H9 (cell line): ENCODE measurements around the gene ETFDH. TPM values are rescaled to one million over a fixed set of nuclear protein-coding genes. Genes with fewer than 3 reads are reported as not detected.

Source experiments
- DNase-seq: peaks from one replicate; pipeline ENCODE4 v3.0.0-alpha.2; 2017
- H2AFZ ChIP-seq: one replicate; pipeline ENCODE4 v1.6.1; 2013; ENCODE audit warnings: mild to moderate bottlenecking, low read length, control low read depth, moderate library complexity
- H2AK5ac ChIP-seq: 2 replicates; pipeline ENCODE4 v1.6.1; 2013; ENCODE audit warnings: low read length, control low read depth, mixed read lengths; ENCODE audit not compliant: insufficient read length
- H2BK120ac ChIP-seq: one replicate; pipeline ENCODE4 v1.6.1; 2013; ENCODE audit warnings: low read depth, mild to moderate bottlenecking, low read length, control low read depth, inconsistent platforms; ENCODE audit not compliant: poor library complexity, severe bottlenecking
- H2BK12ac ChIP-seq: 2 replicates; pipeline ENCODE4 v1.6.1; 2013; ENCODE audit warnings: low read length, control low read depth, mixed read lengths, low read depth; ENCODE audit not compliant: insufficient read length
- H2BK15ac ChIP-seq: 2 replicates; pipeline ENCODE4 v1.6.1; 2013; ENCODE audit warnings: low read depth, low read length, control low read depth
- H2BK20ac ChIP-seq: one replicate; pipeline ENCODE4 v1.6.1; 2013; ENCODE audit warnings: low read depth, mild to moderate bottlenecking, low read length, control low read depth, inconsistent platforms; ENCODE audit not compliant: poor library complexity, severe bottlenecking
- H2BK5ac ChIP-seq: 2 replicates; pipeline ENCODE4 v1.6.1; 2013; ENCODE audit warnings: low read length, control low read depth, mixed read lengths; ENCODE audit not compliant: insufficient read length
- H3K14ac ChIP-seq: 2 replicates; pipeline ENCODE4 v1.6.1; 2013; ENCODE audit warnings: low read length, control low read depth; ENCODE audit not compliant: insufficient read depth
- H3K18ac ChIP-seq: 2 replicates; pipeline ENCODE4 v1.6.1; 2013; ENCODE audit warnings: low read depth, mild to moderate bottlenecking, mixed read lengths, low read length, control low read depth; ENCODE audit not compliant: insufficient read length
- H3K23ac ChIP-seq: 2 replicates; pipeline ENCODE4 v1.6.1; 2013; ENCODE audit warnings: low read length, control low read depth, mixed read lengths, low read depth; ENCODE audit not compliant: insufficient read length
- H3K23me2 ChIP-seq: 2 replicates; pipeline ENCODE4 v1.6.1; 2013; ENCODE audit warnings: low read depth, mild to moderate bottlenecking, mixed read lengths, low read length, control low read depth; ENCODE audit not compliant: insufficient read length, poor library complexity, severe bottlenecking
- H3K27ac ChIP-seq: 2 replicates; pipeline ENCODE4 v1.5.1; 2013; ENCODE audit warnings: low read length, control low read depth, mixed read lengths, low read depth; ENCODE audit not compliant: insufficient read length
- H3K27me3 ChIP-seq: 2 replicates; pipeline ENCODE4 v1.6.1; 2013; ENCODE audit warnings: low read length, control low read depth, inconsistent platforms; ENCODE audit not compliant: insufficient read depth
- H3K4ac ChIP-seq: 2 replicates; pipeline ENCODE4 v1.6.1; 2013; ENCODE audit warnings: low read depth, mild to moderate bottlenecking, control low read depth, inconsistent platforms, low read length, moderate library complexity
- H3K4me1 ChIP-seq: 2 replicates; pipeline ENCODE4 v1.6.1; 2013; ENCODE audit warnings: low read length, control low read depth, inconsistent platforms; ENCODE audit not compliant: insufficient read depth
- H3K4me2 ChIP-seq: 2 replicates; pipeline ENCODE4 v1.6.1; 2013; ENCODE audit warnings: low read length, control low read depth, mixed read lengths; ENCODE audit not compliant: insufficient read length, insufficient read depth
- H3K56ac ChIP-seq: 2 replicates; pipeline ENCODE4 v1.6.1; 2013; ENCODE audit warnings: low read depth, mild to moderate bottlenecking, mixed read lengths, low read length, control low read depth; ENCODE audit not compliant: insufficient read length
- H3K79me1 ChIP-seq: 2 replicates; pipeline ENCODE4 v1.6.1; 2013; ENCODE audit warnings: low read depth, mild to moderate bottlenecking, moderate library complexity, low read length, control low read depth, inconsistent platforms; ENCODE audit not compliant: insufficient read depth, poor library complexity, severe bottlenecking
- H3K79me2 ChIP-seq: 2 replicates; pipeline ENCODE4 v1.6.1; 2013; ENCODE audit warnings: low read length, control low read depth, inconsistent platforms; ENCODE audit not compliant: insufficient read depth
- H3K9ac ChIP-seq: 2 replicates; pipeline ENCODE4 v1.6.1; 2013; ENCODE audit warnings: low read length, control low read depth, mixed read lengths; ENCODE audit not compliant: insufficient read length; ENCODE audit errors: extremely low read depth
- H3K9me3 ChIP-seq: one replicate; pipeline ENCODE4 v1.6.1; 2013; ENCODE audit warnings: low read depth, low read length, inconsistent platforms; ENCODE audit not compliant: control insufficient read depth
- H3T11ph ChIP-seq: one replicate; pipeline ENCODE4 v1.6.1; 2013; ENCODE audit warnings: mild to moderate bottlenecking, low read length, control low read depth, inconsistent platforms
- H4K20me1 ChIP-seq: one replicate; pipeline ENCODE4 v1.6.1; 2013; ENCODE audit not compliant: control insufficient read depth, insufficient read length, insufficient read depth
- H4K5ac ChIP-seq: 2 replicates; pipeline ENCODE4 v1.6.1; 2013; ENCODE audit warnings: low read depth, mild to moderate bottlenecking, mixed read lengths, low read length, control low read depth; ENCODE audit not compliant: insufficient read length
- H4K8ac ChIP-seq: replicated peaks from 2 replicates; pipeline ENCODE4 v1.6.1; 2013; ENCODE audit warnings: low read length, control low read depth, mixed read lengths, low read depth; ENCODE audit not compliant: insufficient read length
- H4K91ac ChIP-seq: 2 replicates; pipeline ENCODE4 v1.6.1; 2013; ENCODE audit warnings: low read depth, mild to moderate bottlenecking, moderate library complexity, mixed read lengths, low read length, control low read depth; ENCODE audit not compliant: insufficient read length
- H3K27ac Mint-ChIP-seq, 3 experiments: 2 replicates in 2 of 3; 3 replicates in 1 of 3; pipeline ENCODE4 v1.8.0; 2020 to 2021; ENCODE audit warnings: mixed read lengths in 3 of 3, mild to moderate bottlenecking in 1 of 3, moderate library complexity in 1 of 3
- H3K27me3 Mint-ChIP-seq: 2 replicates; pipeline ENCODE4 v1.8.0; 2021; ENCODE audit warnings: low read depth, mild to moderate bottlenecking, moderate library complexity, mixed read lengths
- H3K36me3 Mint-ChIP-seq, 3 experiments: 2 replicates in 2 of 3; 3 replicates in 1 of 3; pipeline ENCODE4 v1.8.0; 2020 to 2021; ENCODE audit warnings: low read depth in 3 of 3, mixed read lengths in 3 of 3; ENCODE audit not compliant: insufficient read depth in 1 of 3
- H3K4me1 Mint-ChIP-seq, 2 experiments: 2 replicates each; pipeline ENCODE4 v1.8.0; 2020; ENCODE audit warnings: mixed read lengths in 2 of 2
- H3K4me3 Mint-ChIP-seq, 2 experiments: 2 replicates in 1 of 2; 3 replicates in 1 of 2; pipeline ENCODE4 v1.8.0; 2020 to 2021; ENCODE audit warnings: mild to moderate bottlenecking in 2 of 2, mixed read lengths in 2 of 2, moderate library complexity in 1 of 2
- H3K9me3 Mint-ChIP-seq, 2 experiments: 2 replicates in 1 of 2; 3 replicates in 1 of 2; pipeline ENCODE4 v1.8.0; 2020; ENCODE audit warnings: mild to moderate bottlenecking in 2 of 2, mixed read lengths in 2 of 2, moderate library complexity in 1 of 2
- CTCF ChIP-seq: fragments of 200-600 bp; sonication (generic); conservative IDR thresholded peaks from 3 replicates; pipeline ENCODE4 v1.8.0; 2021; ENCODE audit warnings: antibody characterized with exemption, mild to moderate bottlenecking
- whole genome bisulfite sequencing: extraction: QIAGEN DNeasy Blood & Tissue Kit; methylation state at CpG from one replicate; pipeline ENCODE4 v1.1.7; 2013; ENCODE audit warnings: missing lambda C conversion rate, low lambda C conversion rate, mixed read lengths; ENCODE audit not compliant: insufficient read length; ENCODE audit errors: extremely low coverage; 5-methylcytosine and 5-hydroxymethylcytosine counted together
- total RNA-seq: library from RNA; stranded (reverse); gene quantifications from 2 replicates; pipeline ENCODE4 v1.2.1, GENCODE V29; 2021

The ETFDH gene
- total RNA-seq, 1 experiment from 2014 or later = 12.8 TPM

DNA sequence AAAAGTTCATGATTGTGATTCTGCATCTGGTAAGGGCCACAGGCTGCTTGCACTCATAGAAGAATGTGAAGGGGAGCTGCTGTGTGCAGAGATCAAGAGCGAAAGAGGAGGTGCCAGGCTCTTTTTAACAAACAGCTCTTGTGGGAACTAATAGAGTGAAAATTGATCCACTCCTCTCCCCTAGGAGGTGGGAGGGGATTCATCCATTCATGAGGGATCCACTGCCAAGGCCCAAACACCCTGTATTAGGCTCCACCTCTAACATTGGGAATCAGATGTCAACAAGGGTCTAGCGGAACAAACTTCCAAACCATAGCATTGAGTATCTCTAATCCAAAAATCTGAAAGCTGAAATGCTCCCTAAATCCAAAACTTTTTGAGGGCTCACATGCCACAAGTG, 67.5 kb downstream of the ETFDH start:
- no peaks in the 10 kb centered on the region for H3K79me2 ChIP-seq
- no peak overlapping the region for H2BK12ac ChIP-seq
- H3K4ac ChIP-seq = no peak overlapping the region
- H3K23ac ChIP-seq = no peak overlapping the region
- no peak overlapping the region for H4K8ac ChIP-seq
- H3K27ac Mint-ChIP-seq = no peak overlapping the region
- H4K91ac ChIP-seq = no peak overlapping the region
- H4K20me1 ChIP-seq = no peaks in the 10 kb centered on the region
- no peak overlapping the region for H3K27ac ChIP-seq
- H3K4me1 Mint-ChIP-seq = peaks cover 0 to 3% of the 10 kb centered on the region in 2 experiments; a peak in 2 of 4 replicates
- no peak overlapping the region for H2AFZ ChIP-seq
- no peaks in the 10 kb centered on the region for H3K9me3 ChIP-seq
- WGBS = no CpG with 5 or more reads among the region's 2 CpGs
- H4K5ac ChIP-seq = no peak overlapping the region
- no peak overlapping the region for H2AK5ac ChIP-seq
- no peak overlapping the region for H3K18ac ChIP-seq
- no peaks in the 10 kb centered on the region for H3K36me3 Mint-ChIP-seq
- no peak overlapping the region for H2BK20ac ChIP-seq
- H3K4me1 ChIP-seq = no peaks in the 10 kb centered on the region
- TF ChIP-seq CTCF = no peak
- H2BK15ac ChIP-seq = no peak overlapping the region
- H3K4me2 ChIP-seq = no peak overlapping the region
- H3K4me3 Mint-ChIP-seq = no peak overlapping the region
- H3K9me3 Mint-ChIP-seq = no peaks in the 10 kb centered on the region; a peak in 1 of 5 replicates
- H3K27me3 Mint-ChIP-seq = no peaks in the 10 kb centered on the region
- H3K14ac ChIP-seq = no peak overlapping the region
- no peaks in the 10 kb centered on the region for H3K79me1 ChIP-seq
- no peak overlapping the region for H3T11ph ChIP-seq
- no peak overlapping the region for H3K56ac ChIP-seq
- H3K9ac ChIP-seq = no peak overlapping the region
- DNase-seq = no peak
- H3K27me3 ChIP-seq = no peaks in the 10 kb centered on the region
- no peak overlapping the region for H2BK5ac ChIP-seq
- H2BK120ac ChIP-seq = no peak overlapping the region
- no peaks in the 10 kb centered on the region for H3K23me2 ChIP-seq
